ENCODE results near the gene IL20RA. TPM values are rescaled to one million over a fixed set of nuclear protein-coding genes. Genes with fewer than 3 reads are reported as not detected.
A peak's percentile ranks its signal among the peaks of the same experiment; 100 is the strongest.

The IL20RA gene
- total and polyA plus RNA-seq, 4 donors, result 0.17 to 0.65 (median 0.25) TPM; not detected in 1

GRCh38 chr6:137045222-137045789, 541 bp upstream of the IL20RA start (continued):
- no peak for TF ChIP-seq RXRA (IDR thresholded peaks at IDR 0.05)
- TF ChIP-seq HNF4G (IDR thresholded peaks at IDR 0.05), result no peak
- TF ChIP-seq NR2F2 (IDR thresholded peaks at IDR 0.05), result no peak
- no peak for TF ChIP-seq FOXA1 (IDR thresholded peaks at IDR 0.05)
- TF ChIP-seq RAD21 (IDR thresholded peaks at IDR 0.05), result no peak
- TF ChIP-seq TAF1 (conservative IDR thresholded peaks at IDR 0.05), result no peak
- TF ChIP-seq, protein P1, sequence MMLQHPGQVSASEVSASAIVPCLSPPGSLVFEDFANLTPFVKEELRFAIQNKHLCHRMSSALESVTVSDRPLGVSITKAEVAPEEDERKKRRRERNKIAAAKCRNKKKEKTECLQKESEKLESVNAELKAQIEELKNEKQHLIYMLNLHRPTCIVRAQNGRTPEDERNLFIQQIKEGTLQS (IDR thresholded peaks at IDR 0.05), result no peak
- TF ChIP-seq HNF4A (conservative IDR thresholded peaks at IDR 0.05), result no peak
- TF ChIP-seq YY1 (IDR thresholded peaks at IDR 0.05), result no peak
- TF ChIP-seq FOXA2 (IDR thresholded peaks at IDR 0.05), result no peak
- TF ChIP-seq GABPA (IDR thresholded peaks at IDR 0.05 in 1 of 2, conservative IDR thresholded peaks at IDR 0.05 in 1 of 2), result no peak

- Histone ChIP-seq H3K27me3 (ENCODE audit: control insufficient read depth in 4 of 4, insufficient read depth in 4 of 4, low read length in 3 of 4) (peaks cover 0 to 30% (median 6%) of the 10 kb centered on the region in 4 donors), H3K36me3 (ENCODE audit: control insufficient read depth in 4 of 4, insufficient read depth in 3 of 4, low read depth in 1 of 4, low read length in 3 of 4) (no peaks in the 10 kb centered on the region), H3K4me1 (ENCODE audit: control insufficient read depth in 4 of 4, insufficient read depth in 4 of 4, low read length in 3 of 4) (peaks cover 2 to 9% (median 8%) of the 10 kb centered on the region in 4 donors), H3K9ac (ENCODE audit: low read depth in 1 of 2, low read length in 2 of 2) (no peak overlapping the region), H3K4me3 (ENCODE audit: low read depth in 1 of 3, low read length in 3 of 3) (peak overlapping the region; percentile 61 to 92 (median 65)), H3K9me3 (ENCODE audit: control insufficient read depth in 4 of 4, low read length in 3 of 4) (no peaks in the 10 kb centered on the region), H3K27ac (ENCODE audit: low read depth in 1 of 2, low read length in 2 of 2) (no peak overlapping the region)
- TF ChIP-seq FOXA1 (IDR thresholded peaks at IDR 0.05) (no peak), TAF1 (conservative IDR thresholded peaks at IDR 0.05) (no peak), HNF4G (IDR thresholded peaks at IDR 0.05) (no peak), SP1 (IDR thresholded peaks at IDR 0.05) (no peak), NR2F2 (IDR thresholded peaks at IDR 0.05) (no peak), YY1 (IDR thresholded peaks at IDR 0.05) (no peak), FOXA2 (IDR thresholded peaks at IDR 0.05) (no peak), GABPA (IDR thresholded peaks at IDR 0.05 in 1 of 2, conservative IDR thresholded peaks at IDR 0.05 in 1 of 2) (no peak)
- TF ChIP-seq, protein P1 (IDR thresholded peaks at IDR 0.05), result no peak
- 5% methylated on average over 42 of the region's 42 CpGs for WGBS
- peak; percentile 35 for DNase-seq (ENCODE audit: low spot score)
Measured at GRCh38 chr6:137043710-137044365, 927 bp downstream of the IL20RA start.

DNA sequence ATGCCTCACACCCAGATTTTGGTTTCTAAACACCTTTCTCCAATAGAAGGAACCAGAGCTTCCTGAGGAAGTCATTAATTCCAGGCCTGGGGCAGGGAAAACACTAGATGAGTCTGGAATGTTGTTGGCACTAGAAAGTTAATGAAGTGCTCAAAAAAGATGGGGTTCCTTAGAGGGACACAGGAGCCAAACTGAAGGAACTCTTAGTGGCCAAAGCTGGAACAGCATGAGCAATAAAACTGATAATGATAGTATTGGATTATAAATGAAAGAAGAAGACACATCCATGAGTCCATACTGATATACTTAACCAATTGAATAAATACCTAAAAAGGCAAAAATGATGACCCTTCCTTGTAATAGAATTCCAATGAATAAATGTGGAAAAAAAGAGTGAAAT, 4.4 kb downstream of the IL20RA start:
- H3K4me1 ChIP-seq (ENCODE audit: control insufficient read depth in 4 of 4, insufficient read depth in 4 of 4, low read length in 3 of 4), result peaks cover 2 to 9% (median 8%) of the 10 kb centered on the region in 4 donors
- TF ChIP-seq, protein P2, sequence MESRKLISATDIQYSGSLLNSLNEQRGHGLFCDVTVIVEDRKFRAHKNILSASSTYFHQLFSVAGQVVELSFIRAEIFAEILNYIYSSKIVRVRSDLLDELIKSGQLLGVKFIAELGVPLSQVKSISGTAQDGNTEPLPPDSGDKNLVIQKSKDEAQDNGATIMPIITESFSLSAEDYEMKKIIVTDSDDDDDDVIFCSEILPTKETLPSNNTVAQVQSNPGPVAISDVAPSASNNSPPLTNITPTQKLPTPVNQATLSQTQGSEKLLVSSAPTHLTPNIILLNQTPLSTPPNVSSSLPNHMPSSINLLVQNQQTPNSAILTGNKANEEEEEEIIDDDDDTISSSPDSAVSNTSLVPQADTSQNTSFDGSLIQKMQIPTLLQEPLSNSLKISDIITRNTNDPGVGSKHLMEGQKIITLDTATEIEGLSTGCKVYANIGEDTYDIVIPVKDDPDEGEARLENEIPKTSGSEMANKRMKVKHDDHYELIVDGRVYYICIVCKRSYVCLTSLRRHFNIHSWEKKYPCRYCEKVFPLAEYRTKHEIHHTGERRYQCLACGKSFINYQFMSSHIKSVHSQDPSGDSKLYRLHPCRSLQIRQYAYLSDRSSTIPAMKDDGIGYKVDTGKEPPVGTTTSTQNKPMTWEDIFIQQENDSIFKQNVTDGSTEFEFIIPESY (IDR thresholded peaks at IDR 0.05), result no peak
- TF ChIP-seq HNF4A (conservative IDR thresholded peaks at IDR 0.05), result no peak
- TF ChIP-seq REST (IDR thresholded peaks at IDR 0.05), result no peak
- TF ChIP-seq CTCF (IDR thresholded peaks at IDR 0.05; ENCODE audit: low read depth, low read length, missing input control), result peak; percentile 14
- TF ChIP-seq JUND (IDR thresholded peaks at IDR 0.05), result no peak
- peaks cover 3 to 39% (median 6%) of the 10 kb centered on the region in 4 donors for H3K27me3 ChIP-seq (ENCODE audit: control insufficient read depth in 4 of 4, insufficient read depth in 4 of 4, low read length in 3 of 4)
- no peaks in the 10 kb centered on the region for H3K36me3 ChIP-seq (ENCODE audit: control insufficient read depth in 4 of 4, insufficient read depth in 3 of 4, low read depth in 1 of 4, low read length in 3 of 4)
- DNase-seq (ENCODE audit: low spot score), result no peak
- no peak overlapping the region for H3K9ac ChIP-seq (ENCODE audit: low read depth in 1 of 2, low read length in 2 of 2)
- no peaks in the 10 kb centered on the region for H3K9me3 ChIP-seq (ENCODE audit: control insufficient read depth in 4 of 4, low read length in 3 of 4)
- H3K27ac ChIP-seq (ENCODE audit: low read depth in 1 of 2, low read length in 2 of 2), result no peak overlapping the region
- H3K4me3 ChIP-seq (ENCODE audit: low read depth in 1 of 3, low read length in 3 of 3), result no peak overlapping the region

Data from liver (tissue), 9 donors.